Astrocyte (in vitro differentiated cells and primary cell): Measurements from ENCODE around the gene AVL9.

Experiments
- CTCF ChIP-seq: IDR thresholded peaks from 2 replicates; pipeline ENCODE4 v1.5.1; 2011; ENCODE audit warnings: low read depth, mild to moderate bottlenecking, inconsistent platforms, low read length, moderate library complexity; ENCODE audit not compliant: insufficient read depth
- EZH2 ChIP-seq: IDR thresholded peaks from 2 replicates; pipeline ENCODE4 v1.6.1; 2012; ENCODE audit warnings: mild to moderate bottlenecking, low read length, inconsistent platforms; ENCODE audit not compliant: insufficient read depth

- TF ChIP-seq CTCF (no peak), EZH2 (no peak)
Observed at GRCh38 chr7:32587411-32587948, 92.2 kb downstream of the AVL9 start.
